HG03439 (cell line): Measurements from ENCODE around the gene VWA3B.

Experiments
- ATAC-seq: cut with Tn5 transposase; IDR thresholded peaks from one replicate; pipeline ENCODE4 v1.9.1; 2021; ENCODE audit warnings: mild to moderate bottlenecking, moderate library complexity; ENCODE audit not compliant: unreplicated experiment

VWA3B gene

GRCh38 chr2:98172150-98172765 is 85.3 kb downstream of the VWA3B start:
- no peak for ATAC-seq

GRCh38 chr2:98172951-98173350 is 86.0 kb downstream of the VWA3B start:
- ATAC-seq, result no peak

DNA sequence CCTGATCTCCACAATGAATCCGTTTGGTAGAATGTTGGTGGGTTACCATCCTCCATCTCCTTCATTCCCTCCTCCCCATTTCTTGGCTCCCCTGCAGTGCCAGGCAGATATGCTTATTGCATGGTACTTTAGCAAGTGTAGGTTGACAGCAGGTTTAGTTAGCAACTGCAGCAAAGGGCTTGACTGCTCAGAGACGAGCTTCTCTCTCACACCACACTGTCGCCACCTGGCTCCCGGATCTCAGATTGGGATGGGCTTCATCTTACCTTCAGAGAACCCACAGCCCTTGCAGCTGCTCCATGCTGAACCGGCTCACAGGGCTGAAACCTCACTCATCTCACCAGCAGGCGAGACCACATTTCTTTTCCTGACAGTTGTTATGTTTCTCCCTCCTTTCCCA is 88.8 kb downstream of the VWA3B start:
- no peak for ATAC-seq

GRCh38 chr2:98177286-98177685 is 90.3 kb downstream of the VWA3B start:
- ATAC-seq, result no peak

DNA sequence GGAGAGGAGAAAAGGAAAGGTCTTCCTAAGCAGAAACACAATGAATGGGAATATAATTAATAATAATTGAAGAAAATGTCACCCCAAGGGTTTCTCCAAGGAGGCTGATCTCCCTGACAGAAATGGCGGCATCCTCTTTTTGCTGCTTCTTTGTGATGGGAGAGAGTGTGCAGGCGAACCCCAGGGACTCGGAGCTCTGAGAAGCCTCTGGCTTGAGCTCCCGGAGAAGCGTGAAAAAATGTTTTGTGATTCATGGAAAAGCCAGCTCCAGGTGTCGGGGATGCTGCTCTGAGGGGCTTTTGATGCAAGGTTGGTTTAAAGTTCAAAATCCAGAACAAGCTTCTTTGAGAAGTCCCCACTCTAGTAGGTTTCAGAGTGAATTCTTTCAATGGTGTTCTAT is 91.0 kb downstream of the VWA3B start:
- ATAC-seq, result no peak

- ATAC-seq, result no peak
These were observed 93.5 kb downstream of the VWA3B start for GRCh38 chr2:98180456-98180855.

DNA sequence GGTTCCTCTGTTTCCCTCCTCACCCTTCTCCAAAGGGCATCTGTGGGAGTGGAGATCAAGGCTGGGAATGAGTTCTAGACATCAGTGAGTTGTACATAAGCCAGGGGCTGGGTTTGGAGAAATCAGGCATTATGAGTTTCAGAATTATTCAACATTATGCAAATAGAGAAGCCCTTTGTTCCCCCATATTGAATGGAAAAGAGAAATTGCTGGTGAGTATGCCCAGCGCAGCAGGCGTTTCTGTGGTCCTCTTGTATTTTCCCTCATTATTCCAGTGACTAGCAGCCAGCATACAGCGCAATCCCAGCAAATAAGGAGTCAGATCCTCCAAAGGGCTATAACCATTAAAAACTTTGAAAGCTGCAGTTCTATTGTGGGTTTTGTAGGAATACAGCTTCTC is 94.4 kb downstream of the VWA3B start:
- ATAC-seq, result no peak

DNA sequence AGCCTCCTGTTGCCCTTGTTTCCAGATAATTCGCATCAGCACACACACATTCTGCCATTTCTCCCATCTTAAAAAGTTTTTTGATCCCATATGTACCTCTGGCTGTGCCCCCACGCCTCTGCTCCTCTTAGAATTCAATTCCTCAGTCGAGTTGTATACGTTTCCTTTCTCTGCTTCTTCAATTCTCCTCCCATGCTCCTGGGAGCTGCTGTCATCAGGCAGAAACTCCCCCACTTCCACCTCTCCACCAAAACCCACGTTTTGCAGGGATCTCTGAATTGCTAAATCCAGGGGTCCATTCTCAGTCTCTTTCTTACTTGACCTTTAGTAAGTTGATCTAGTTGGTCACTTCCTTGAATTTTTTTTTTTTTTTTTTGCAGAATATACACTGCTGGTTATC is 98.8 kb downstream of the VWA3B start:
- no peak for ATAC-seq

DNA sequence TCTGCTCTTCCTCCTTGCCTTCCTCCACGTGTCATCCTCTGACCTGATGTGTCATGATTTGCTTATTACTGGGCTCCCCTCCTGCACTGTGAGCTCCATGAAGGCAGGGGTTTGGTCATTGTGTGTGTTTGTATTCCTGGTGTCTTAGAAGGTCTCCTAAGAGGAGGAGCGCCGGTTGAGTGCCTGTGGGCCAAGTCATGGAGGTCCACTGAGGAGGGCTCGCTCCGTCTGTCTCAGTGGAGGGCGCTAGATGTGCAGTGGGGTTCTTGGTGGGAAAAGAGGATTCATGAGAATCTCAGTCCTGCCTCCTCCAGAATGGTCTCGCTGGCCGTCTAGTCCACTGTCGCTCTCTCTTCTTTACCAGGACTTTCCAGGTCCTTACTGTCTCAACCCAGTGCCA is 100.2 kb downstream of the VWA3B start:
- no peak for ATAC-seq

- no peak for ATAC-seq
These were observed 101.5 kb downstream of the VWA3B start for GRCh38 chr2:98188351-98189046.

GRCh38 chr2:98191883-98192282 is 104.9 kb downstream of the VWA3B start:
- no peak for ATAC-seq

DNA sequence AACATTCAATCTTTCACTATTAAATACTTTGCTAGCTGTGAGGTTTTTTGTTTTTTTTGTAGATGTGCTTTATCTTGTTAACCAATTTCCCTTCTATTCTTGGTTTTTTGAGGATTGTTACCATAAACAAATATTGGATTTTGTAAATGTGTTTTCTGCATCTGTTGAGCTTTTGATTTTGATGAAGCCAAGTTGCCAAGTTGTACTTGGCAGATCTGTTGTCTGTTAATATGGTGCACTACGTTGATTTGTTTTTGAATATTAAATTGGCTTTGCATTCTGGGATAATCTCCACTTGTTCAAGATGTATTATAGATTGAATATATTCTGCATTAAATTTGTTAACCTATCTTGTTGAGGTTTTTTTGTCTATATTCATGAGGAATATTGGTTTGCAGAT is 114.6 kb downstream of the VWA3B start:
- ATAC-seq, result no peak

DNA sequence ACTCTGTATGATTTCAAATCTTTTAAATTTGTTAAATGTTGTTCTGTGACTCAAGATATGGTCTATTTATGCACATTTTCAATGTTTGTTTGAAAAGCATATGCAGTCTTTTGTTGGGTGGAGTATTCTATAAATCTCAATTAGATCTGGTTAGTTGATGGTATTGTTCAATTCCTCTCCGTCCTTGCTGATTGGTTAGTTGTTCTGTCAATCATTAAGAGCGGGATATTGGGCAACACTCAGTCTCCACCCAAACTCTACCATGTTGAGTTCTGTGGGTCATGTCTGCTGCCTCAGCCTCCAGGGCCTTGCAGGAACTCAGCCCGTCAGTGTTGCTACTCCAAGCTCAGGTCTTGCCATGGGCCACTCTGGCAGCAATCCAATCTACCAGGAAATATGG is 118.9 kb downstream of the VWA3B start:
- ATAC-seq, result no peak

GRCh38 chr2:98212092-98213000 is 125.4 kb downstream of the VWA3B start:
- no peak for ATAC-seq

GRCh38 chr2:98216616-98217015 is 129.6 kb downstream of the VWA3B start:
- no peak for ATAC-seq

- ATAC-seq, result no peak
These were observed 132.2 kb downstream of the VWA3B start for GRCh38 chr2:98219152-98219551.

DNA sequence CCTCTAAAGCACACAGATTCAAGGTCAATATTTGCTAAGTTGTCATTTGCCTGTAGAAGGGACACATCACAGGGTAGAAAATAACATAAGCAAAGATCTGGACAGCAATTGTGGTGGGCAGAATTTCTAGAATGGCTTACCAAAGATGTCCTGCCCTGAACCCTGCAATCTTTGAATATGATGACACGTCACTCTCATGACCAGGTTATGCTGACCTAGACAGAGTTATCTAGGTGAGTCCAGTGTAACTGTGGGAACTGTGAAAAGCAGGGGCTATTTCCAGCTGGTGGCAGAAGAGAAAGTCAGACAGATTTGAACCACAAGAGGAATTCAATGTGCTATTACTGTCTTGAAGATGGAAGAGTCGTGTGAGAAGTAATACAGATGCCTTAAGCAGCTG is 147.0 kb downstream of the VWA3B start:
- no peak for ATAC-seq

DNA sequence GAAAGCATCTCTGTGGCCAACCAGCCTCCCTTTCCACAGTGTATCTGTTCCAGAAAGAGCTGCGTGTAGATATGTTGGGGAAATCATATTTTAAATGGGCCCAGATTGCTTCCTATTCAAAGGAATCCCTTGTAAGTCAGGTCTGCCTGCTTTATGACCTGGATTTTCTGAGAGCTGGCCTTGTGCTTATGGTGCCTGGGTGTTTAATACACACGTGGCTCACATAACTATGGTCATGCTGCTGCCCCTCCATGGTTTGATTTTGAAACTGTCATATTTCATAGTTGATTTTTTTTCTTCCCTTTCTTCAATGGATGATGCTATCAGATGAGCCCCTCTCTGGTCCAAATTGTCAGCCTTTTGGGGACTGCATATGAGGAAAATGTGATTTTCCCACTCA is 147.8 kb downstream of the VWA3B start:
- ATAC-seq, result no peak

DNA sequence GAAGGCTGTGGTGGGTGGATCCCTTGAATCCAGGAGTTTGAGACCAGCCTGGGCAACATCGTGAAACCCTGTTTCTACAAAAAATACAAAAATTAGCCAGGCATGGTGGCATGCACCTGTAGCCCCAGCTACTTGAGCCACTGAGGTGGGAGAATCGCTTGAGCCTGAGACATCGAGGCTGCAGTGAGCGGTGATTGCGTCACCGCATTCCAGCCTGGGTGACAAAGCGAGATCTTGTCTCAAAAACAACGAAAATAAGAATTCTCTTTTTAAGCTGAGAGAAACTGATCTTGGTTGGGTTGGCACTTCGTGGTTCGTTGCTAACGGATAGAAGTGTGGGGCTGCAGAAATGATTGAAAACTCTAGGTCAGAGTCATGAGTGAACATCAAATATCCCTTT is 150.0 kb downstream of the VWA3B start:
- no peak for ATAC-seq

DNA sequence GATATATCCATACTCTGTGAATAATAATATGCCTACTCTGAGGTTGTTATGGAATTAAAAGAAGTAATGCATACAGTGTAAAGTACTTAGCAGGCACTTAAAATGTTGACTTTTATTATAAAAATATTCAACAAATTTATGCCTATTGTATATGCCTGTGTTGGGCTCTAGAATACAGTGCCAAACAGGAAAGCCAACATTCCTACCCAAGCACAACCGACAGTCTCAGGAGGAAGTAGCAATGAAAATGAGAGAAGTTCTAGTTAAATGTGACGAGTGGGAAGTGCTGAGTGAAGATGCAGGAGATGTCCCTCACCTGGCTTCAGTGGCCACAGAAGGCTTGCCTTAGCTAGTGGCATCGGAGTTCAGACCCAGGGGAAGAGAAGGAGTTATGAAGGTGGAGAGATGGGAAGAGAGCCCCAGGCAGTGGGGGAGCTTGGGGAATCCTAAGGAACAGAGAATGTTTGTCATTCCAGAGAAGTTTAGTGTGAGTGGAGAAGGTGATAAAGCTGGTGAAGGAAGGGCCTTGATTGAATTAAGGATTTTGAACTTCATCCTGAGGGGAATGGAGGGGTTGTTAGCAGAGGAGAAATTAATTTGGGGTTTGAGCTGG is 153.9 kb downstream of the VWA3B start:
- ATAC-seq, result no peak

- no peak for ATAC-seq
These were observed 154.6 kb downstream of the VWA3B start for GRCh38 chr2:98241592-98241991.
